IMR-90 (cell line): Measurements from ENCODE around the gene POLR1H. TPM values are rescaled to one million over a fixed set of nuclear protein-coding genes. Genes with fewer than 3 reads are reported as not detected.

ENCODE experiments used
- ATAC-seq: fragments of 200-7000 bp; cut with Tn5 transposase; 2 replicates; pipeline ENCODE4 v1.9.1; 2020; ENCODE audit warnings: low read depth, mild to moderate bottlenecking, moderate library complexity
- BruUV-seq: library from RNA; stranded (reverse); fragments of 400-500 nt; replicated peaks from 2 replicates; lab custom pipeline; 2021; lab: Mats Ljungman, UMichigan
- CTCF ChIA-PET: fragments of 300-600 bp; formaldehyde crosslinking; extraction: SDS; loops from one replicate; lab custom pipeline; 2021; ENCODE audit warnings: antibody characterized with exemption; lab: Yijun Ruan, JAX
- POLR2A ChIA-PET: fragments of 300-600 bp; sonication (Branson Sonifier 250); formaldehyde crosslinking; loops from one replicate; lab custom pipeline; 2022; ENCODE audit warnings: antibody characterized with exemption; ENCODE audit not compliant: unreplicated experiment; lab: Charles Lee
- DNase-seq: peaks from one replicate; pipeline ENCODE4 v3.0.0; 2013
- H2AFZ ChIP-seq: replicated peaks from 2 replicates; pipeline ENCODE3; 2013; ENCODE audit warnings: low read length, mild to moderate bottlenecking; ENCODE audit not compliant: poor library complexity
- H2AK5ac ChIP-seq: 2 replicates; pipeline ENCODE4 v1.6.1; 2013; ENCODE audit warnings: low read depth, low read length, inconsistent platforms
- H2AK9ac ChIP-seq: replicated peaks from 2 replicates; pipeline ENCODE3; 2013; ENCODE audit warnings: mild to moderate bottlenecking, low read depth, low read length, moderate library complexity; ENCODE audit not compliant: poor library complexity
- H2BK120ac ChIP-seq: 2 replicates; pipeline ENCODE4 v1.6.1; 2013; ENCODE audit warnings: low read depth, low read length, inconsistent platforms
- H2BK15ac ChIP-seq: 3 replicates; pipeline ENCODE4 v1.6.1; 2013; ENCODE audit warnings: low read depth, low read length, inconsistent platforms
- H2BK20ac ChIP-seq: 2 replicates; pipeline ENCODE4 v1.6.1; 2013; ENCODE audit warnings: low read depth, mild to moderate bottlenecking, inconsistent platforms, low read length, moderate library complexity
- H2BK5ac ChIP-seq: 2 replicates; pipeline ENCODE4 v1.6.1; 2013; ENCODE audit warnings: mild to moderate bottlenecking, low read depth, low read length, inconsistent platforms; ENCODE audit not compliant: poor library complexity, severe bottlenecking
- H3K14ac ChIP-seq: replicated peaks from 2 replicates; pipeline ENCODE4 v1.6.1; 2013; ENCODE audit warnings: low read depth, low read length, inconsistent platforms
- H3K18ac ChIP-seq: 2 replicates; pipeline ENCODE4 v1.6.1; 2013; ENCODE audit warnings: low read depth, low read length, control low read depth
- H3K23ac ChIP-seq: 2 replicates; pipeline ENCODE4 v1.6.1; 2013; ENCODE audit warnings: low read depth, low read length, inconsistent platforms
- H3K27ac ChIP-seq: 2 replicates; pipeline ENCODE4 v1.5.1; 2013; ENCODE audit warnings: mild to moderate bottlenecking, control low read depth, low read length; ENCODE audit not compliant: insufficient read depth
- H3K27me3 ChIP-seq: 2 replicates; pipeline ENCODE4 v1.6.1; 2013; ENCODE audit warnings: low read length; ENCODE audit not compliant: control insufficient read depth, insufficient read depth
- H3K36me3 ChIP-seq: 2 replicates; pipeline ENCODE4 v1.6.1; 2013; ENCODE audit warnings: low read length, mixed read lengths; ENCODE audit not compliant: control insufficient read depth, insufficient read depth
- H3K4ac ChIP-seq: 2 replicates; pipeline ENCODE4 v1.6.1; 2013; ENCODE audit warnings: low read depth, low read length, inconsistent platforms
- H3K4me1 ChIP-seq: 2 replicates; pipeline ENCODE4 v1.6.1; 2013; ENCODE audit warnings: low read length, mixed read lengths; ENCODE audit not compliant: control insufficient read depth, insufficient read depth
- H3K4me2 ChIP-seq: 2 replicates; pipeline ENCODE4 v1.6.1; 2013; ENCODE audit warnings: low read depth, mild to moderate bottlenecking, control low read depth, low read length, moderate library complexity
- H3K4me3 ChIP-seq: 2 replicates; pipeline ENCODE4 v1.5.1; 2013; ENCODE audit warnings: low read depth, mild to moderate bottlenecking, control low read depth, low read length, moderate library complexity; ENCODE audit not compliant: insufficient read depth
- H3K56ac ChIP-seq: 2 replicates; pipeline ENCODE4 v1.6.1; 2013; ENCODE audit warnings: low read length, inconsistent platforms; ENCODE audit not compliant: insufficient read depth; ENCODE audit errors: extremely low read depth
- H3K79me1 ChIP-seq, 2 experiments: 2 replicates each; pipeline ENCODE4 v1.6.1; 2013; ENCODE audit warnings: low read length in 2 of 2, inconsistent platforms in 1 of 2, low read depth in 1 of 2
- H3K9ac ChIP-seq: 2 replicates; pipeline ENCODE4 v1.6.1; 2013; ENCODE audit warnings: low read depth, low read length, control low read depth
- H3K9me1 ChIP-seq: 2 replicates; pipeline ENCODE4 v1.6.1; 2013; ENCODE audit warnings: low read length, inconsistent platforms; ENCODE audit not compliant: insufficient read depth
- H3K9me3 ChIP-seq: 2 replicates; pipeline ENCODE4 v1.6.1; 2013; ENCODE audit warnings: low read length; ENCODE audit not compliant: control insufficient read depth, insufficient read depth
- H4K20me1 ChIP-seq: 2 replicates; pipeline ENCODE4 v1.6.1; 2013; ENCODE audit warnings: low read length, inconsistent platforms; ENCODE audit not compliant: insufficient read depth
- H4K5ac ChIP-seq: 2 replicates; pipeline ENCODE4 v1.6.1; 2013; ENCODE audit warnings: mild to moderate bottlenecking, low read depth, low read length, control low read depth
- H4K8ac ChIP-seq, 2 experiments: 2 replicates each; pipeline ENCODE4 v1.6.1; 2013; ENCODE audit warnings: low read depth in 2 of 2, low read length in 2 of 2, control low read depth in 1 of 2, inconsistent platforms in 1 of 2
- H4K91ac ChIP-seq: 2 replicates; pipeline ENCODE4 v1.6.1; 2013; ENCODE audit warnings: low read depth, low read length, inconsistent platforms; ENCODE audit not compliant: insufficient read depth
- BHLHE40 ChIP-seq: fragments of 150-350 bp; IDR thresholded peaks from 2 replicates; pipeline ENCODE4 v1.6.1; 2016; ENCODE audit warnings: mild to moderate bottlenecking, low read depth, low read length
- CEBPB ChIP-seq: IDR thresholded peaks from 2 replicates; pipeline ENCODE4 v1.6.1; 2012; ENCODE audit warnings: low read depth, low read length, improper control_type of control experiment
- CHD1 ChIP-seq: IDR thresholded peaks from 2 replicates; pipeline ENCODE4 v1.6.1; 2012; ENCODE audit warnings: low read depth, low read length, improper control_type of control experiment
- MAFK ChIP-seq: IDR thresholded peaks from 2 replicates; pipeline ENCODE4 v1.6.1; 2012; ENCODE audit warnings: low read depth, low read length, improper control_type of control experiment
- MAZ ChIP-seq: IDR thresholded peaks from 2 replicates; pipeline ENCODE4 v1.6.1; 2012; ENCODE audit warnings: low read depth, mild to moderate bottlenecking, low read length, improper control_type of control experiment, moderate library complexity, borderline replicate concordance
- MXI1 ChIP-seq: IDR thresholded peaks from 2 replicates; pipeline ENCODE4 v1.6.1; 2012; ENCODE audit warnings: low read depth, mild to moderate bottlenecking, low read length, moderate library complexity, borderline replicate concordance
- NFE2L2 ChIP-seq: fragments of 150-350 bp; IDR thresholded peaks from 2 replicates; pipeline ENCODE4 v1.6.1; 2016; ENCODE audit warnings: low read depth, mild to moderate bottlenecking, low read length
- POLR2A ChIP-seq: IDR thresholded peaks from 2 replicates; pipeline ENCODE4 v1.6.1; 2012; ENCODE audit warnings: mild to moderate bottlenecking, low read depth, low read length
- RCOR1 ChIP-seq: IDR thresholded peaks from 2 replicates; pipeline ENCODE4 v1.6.1; 2012; ENCODE audit warnings: mild to moderate bottlenecking, low read length, improper control_type of control experiment; ENCODE audit not compliant: insufficient replicate concordance
- RFX5 ChIP-seq: IDR thresholded peaks from 2 replicates; pipeline ENCODE4 v1.8.0; 2012; ENCODE audit warnings: low read depth, mild to moderate bottlenecking, low read length, moderate library complexity
- SMC3 ChIP-seq: fragments of 150-350 bp; IDR thresholded peaks from 2 replicates; pipeline ENCODE4 v1.6.1; 2016; ENCODE audit warnings: low read depth, mild to moderate bottlenecking, antibody characterized with exemption, low read length, moderate library complexity
- USF2 ChIP-seq: fragments of 150-350 bp; IDR thresholded peaks from 2 replicates; pipeline ENCODE4 v1.6.1; 2017; ENCODE audit warnings: mild to moderate bottlenecking, antibody characterized with exemption, low read length, low read depth
- WGBS, 2 experiments: methylation state at CpG; one replicate each; pipeline versions ENCODE4 v1.1.5 to v1.1.7; 2013; ENCODE audit warnings: missing lambda C conversion rate in 2 of 2; ENCODE audit not compliant: insufficient read length in 1 of 2; ENCODE audit errors: extremely low coverage in 2 of 2; 5-methylcytosine and 5-hydroxymethylcytosine counted together
- dilution Hi-C: fragments of 300-500 bp; cut with HindIII; formaldehyde crosslinking; loops from one replicate; pipeline ENCODE4 v1.14.3; 2018; ENCODE audit warnings: low sequenced_read_pairs; ENCODE audit not compliant: unreplicated experiment
- in situ Hi-C: fragments of 300-500 bp; cut with MboI; formaldehyde crosslinking; loops from 3 replicates; pipeline ENCODE4 v1.14.3; 2019; ENCODE audit warnings: low sequenced_read_pairs, inconsistent platforms, mixed read lengths
- intact Hi-C: fragments of 100-400 bp; cut with micrococcal nuclease; formaldehyde crosslinking; loops from 2 replicates; pipeline ENCODE4 v1.10.0; 2022
- polyA plus RNA-seq, 3 experiments: library from polyadenylated mRNA; depleted of rRNA; stranded (reverse); fragments of >200 nt; gene quantifications; 2 replicates each; pipeline ENCODE4 v1.2.3, GENCODE V29; 2012; ENCODE audit warnings: low replicate concordance in 1 of 3
- total RNA-seq: library from RNA; depleted of rRNA; stranded (reverse); fragments of >200 nt; gene quantifications from 2 replicates; pipeline ENCODE4 v1.2.3, GENCODE V29; 2012
- TF ChIP-seq, protein P1 (sequence below): fragments of 150-350 bp; IDR thresholded peaks from 2 replicates; pipeline ENCODE4 v1.6.1; 2016; ENCODE audit warnings: low read depth, mild to moderate bottlenecking, low read length, moderate library complexity, borderline replicate concordance

The POLR1H gene
- total and polyA plus RNA-seq, 2 of the 4 experiments (the other 2 are of a cell fraction), result 24.6 to 34.6 TPM

GRCh38 chr6:30071081-30071818 is 10.2 kb downstream of the POLR1H start:
- Histone ChIP-seq H2AK5ac (no peak overlapping the region), H4K91ac (no peak overlapping the region), H2BK5ac (no peak overlapping the region), H3K79me1 (peaks cover 6 to 17% of the 10 kb centered on the region in 2 experiments), H3K27me3 (peaks cover 54% of the 10 kb centered on the region), H3K4me1 (peaks cover 3% of the 10 kb centered on the region; the same call in 1 of the 2 replicates), H3K36me3 (peaks cover 8% of the 10 kb centered on the region; the same call in 1 of the 2 replicates), H2BK20ac (no peak overlapping the region), H3K27ac (no peak overlapping the region), H4K20me1 (no peaks in the 10 kb centered on the region), H3K56ac (no peak overlapping the region), H4K8ac (no peak overlapping the region), H3K9me1 (peaks cover 3% of the 10 kb centered on the region; the same call in 1 of the 2 replicates), H3K9me3 (no peaks in the 10 kb centered on the region), H3K18ac (no peak overlapping the region), H3K23ac (no peak overlapping the region), H3K14ac (no peak overlapping the region), H2AK9ac (peak overlapping the region; percentile 30), H2BK120ac (no peak overlapping the region), H4K5ac (no peak overlapping the region), H2AFZ (peak overlapping the region; percentile 68), H3K9ac (no peak overlapping the region), H3K4ac (no peak overlapping the region), H2BK15ac (no peak overlapping the region), H3K4me2 (no peak overlapping the region; the same call in 1 of the 2 replicates), H3K4me3 (no peak overlapping the region; the same call in 1 of the 2 replicates)
- dilution Hi-C loops, result no loop called here
- peak; percentile 15 for DNase-seq
- BruUV-seq, result no TSS peak
- ChIA-PET CTCF (no interaction called here), POLR2A (no interaction called here)
- in situ Hi-C loops, result no loop called here
- no peak for ATAC-seq
- WGBS, 2 experiments, result 16% methylated on average over 29 of the region's 68 CpGs; no CpG with 5 or more reads in 1 of the 2 experiments
- TF ChIP-seq MAFK (no peak), BHLHE40 (no peak), POLR2A (no peak; the same call in 1 of the 2 replicates), RFX5 (no peak), RCOR1 (no peak), MXI1 (no peak), MAZ (no peak), USF2 (no peak), CHD1 (no peak), NFE2L2 (no peak), CEBPB (no peak), SMC3 (no peak)
- TF ChIP-seq, protein P1, sequence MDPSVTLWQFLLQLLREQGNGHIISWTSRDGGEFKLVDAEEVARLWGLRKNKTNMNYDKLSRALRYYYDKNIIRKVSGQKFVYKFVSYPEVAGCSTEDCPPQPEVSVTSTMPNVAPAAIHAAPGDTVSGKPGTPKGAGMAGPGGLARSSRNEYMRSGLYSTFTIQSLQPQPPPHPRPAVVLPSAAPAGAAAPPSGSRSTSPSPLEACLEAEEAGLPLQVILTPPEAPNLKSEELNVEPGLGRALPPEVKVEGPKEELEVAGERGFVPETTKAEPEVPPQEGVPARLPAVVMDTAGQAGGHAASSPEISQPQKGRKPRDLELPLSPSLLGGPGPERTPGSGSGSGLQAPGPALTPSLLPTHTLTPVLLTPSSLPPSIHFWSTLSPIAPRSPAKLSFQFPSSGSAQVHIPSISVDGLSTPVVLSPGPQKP, result no peak
- intact Hi-C loops, result no loop called here
